Astrocyte (in vitro differentiated cells and primary cell): ENCODE data around the gene PRKG1. TPM values are rescaled to one million over a fixed set of nuclear protein-coding genes. Genes with fewer than 3 reads are reported as not detected.

Experiments
- DNase-seq: peaks from one replicate; pipeline ENCODE4 v3.0.0-alpha.2; 2010; ENCODE audit warnings: low read depth
- FAIRE-seq: peaks from 2 replicates; lab custom pipeline; 2011; peaks lifted over from hg19 to GRCh38; lab: Jason Lieb, UNC
- H2AFZ ChIP-seq: 2 replicates; pipeline ENCODE4 v1.6.0; 2012; ENCODE audit warnings: low read depth, low read length, inconsistent platforms
- H3K27ac ChIP-seq: 2 replicates; pipeline ENCODE4 v1.5.1; 2011; ENCODE audit warnings: low read depth, low read length, inconsistent platforms
- H3K27me3 ChIP-seq: 2 replicates; pipeline ENCODE4 v1.6.0; 2011; ENCODE audit warnings: low read length, inconsistent platforms; ENCODE audit not compliant: insufficient read depth
- H3K36me3 ChIP-seq: 2 replicates; pipeline ENCODE4 v1.5.1; 2011; ENCODE audit warnings: low read length, inconsistent platforms; ENCODE audit not compliant: insufficient read depth
- H3K4me1 ChIP-seq: 2 replicates; pipeline ENCODE4 v1.5.1; 2011; ENCODE audit warnings: low read length, inconsistent platforms; ENCODE audit not compliant: insufficient read depth
- H3K4me2 ChIP-seq: 2 replicates; pipeline ENCODE4 v1.6.0; 2012; ENCODE audit warnings: low read length, inconsistent platforms
- H3K4me3 ChIP-seq: 2 replicates; pipeline ENCODE4 v1.5.1; 2011; ENCODE audit warnings: low read depth, mild to moderate bottlenecking, low read length, inconsistent platforms; ENCODE audit not compliant: insufficient read depth
- H3K79me2 ChIP-seq: 2 replicates; pipeline ENCODE4 v1.6.0; 2012; ENCODE audit warnings: mild to moderate bottlenecking, low read length, inconsistent platforms; ENCODE audit not compliant: insufficient read depth
- H3K9ac ChIP-seq: 2 replicates; pipeline ENCODE4 v1.6.0; 2012; ENCODE audit warnings: mild to moderate bottlenecking, low read length, inconsistent platforms
- H3K9me3 ChIP-seq: 2 replicates; pipeline ENCODE4 v1.5.1; 2012; ENCODE audit warnings: low read depth, mild to moderate bottlenecking, low read length, inconsistent platforms; ENCODE audit not compliant: insufficient read depth
- H4K20me1 ChIP-seq: 2 replicates; pipeline ENCODE4 v1.6.0; 2012; ENCODE audit warnings: low read length, inconsistent platforms; ENCODE audit not compliant: insufficient read depth
- H3K27ac Mint-ChIP-seq: one replicate; pipeline ENCODE4 v1.8.0; 2021; ENCODE audit warnings: mild to moderate bottlenecking, mixed read lengths; ENCODE audit not compliant: unreplicated experiment
- H3K27me3 Mint-ChIP-seq: one replicate; pipeline ENCODE4 v1.8.0; 2021; ENCODE audit warnings: low read depth, mixed read lengths; ENCODE audit not compliant: unreplicated experiment
- H3K36me3 Mint-ChIP-seq: one replicate; pipeline ENCODE4 v1.8.0; 2021; ENCODE audit warnings: low read depth, mixed read lengths; ENCODE audit not compliant: unreplicated experiment
- H3K4me1 Mint-ChIP-seq: one replicate; pipeline ENCODE4 v1.8.0; 2021; ENCODE audit warnings: low read depth, mixed read lengths; ENCODE audit not compliant: unreplicated experiment
- H3K4me3 Mint-ChIP-seq: one replicate; pipeline ENCODE4 v1.8.0; 2021; ENCODE audit warnings: mild to moderate bottlenecking, moderate library complexity, mixed read lengths; ENCODE audit not compliant: unreplicated experiment
- H3K9me3 Mint-ChIP-seq: one replicate; pipeline ENCODE4 v1.8.0; 2021; ENCODE audit warnings: mild to moderate bottlenecking, mixed read lengths; ENCODE audit not compliant: unreplicated experiment
- CTCF ChIP-seq: IDR thresholded peaks from 2 replicates; pipeline ENCODE4 v1.5.1; 2011; ENCODE audit warnings: low read depth, mild to moderate bottlenecking, inconsistent platforms, low read length, moderate library complexity; ENCODE audit not compliant: insufficient read depth
- EZH2 ChIP-seq: IDR thresholded peaks from 2 replicates; pipeline ENCODE4 v1.6.1; 2012; ENCODE audit warnings: mild to moderate bottlenecking, low read length, inconsistent platforms; ENCODE audit not compliant: insufficient read depth
- total RNA-seq: library from RNA; stranded (reverse); gene quantifications from 2 replicates; pipeline ENCODE4 v1.2.1, GENCODE V29; 2021

Gene PRKG1
- total RNA-seq, 1 donor from 2014 or later: 3.1 TPM

- Histone ChIP-seq H3K79me2 (no peaks in the 10 kb centered on the region), H4K20me1 (no peaks in the 10 kb centered on the region), H3K27me3 (no peaks in the 10 kb centered on the region), H3K9ac (peak overlapping the region; percentile 10), H3K27ac (peak overlapping the region; percentile 56), H2AFZ (no peak overlapping the region), H3K4me2 (peak overlapping the region; percentile 48), H3K4me1 (peaks cover 6% of the 10 kb centered on the region), H3K4me3 (no peak overlapping the region), H3K36me3 (no peaks in the 10 kb centered on the region), H3K9me3 (no peaks in the 10 kb centered on the region)
- Mint-ChIP-seq H3K27me3 (no peaks in the 10 kb centered on the region), H3K4me1 (peaks cover 12% of the 10 kb centered on the region), H3K36me3 (no peaks in the 10 kb centered on the region), H3K27ac (no peak overlapping the region), H3K4me3 (no peak overlapping the region), H3K9me3 (no peaks in the 10 kb centered on the region)
- FAIRE-seq: peak; percentile 81
- no peak for TF ChIP-seq EZH2
- no peak for TF ChIP-seq CTCF
- peak; percentile 92 for DNase-seq
These were observed 170.6 kb downstream of the PRKG1 start for GRCh38 chr10:51244748-51245490.

- Histone ChIP-seq H3K4me1 (peaks cover 6% of the 10 kb centered on the region), H3K79me2 (no peaks in the 10 kb centered on the region), H2AFZ (no peak overlapping the region), H3K9ac (no peak overlapping the region), H3K4me2 (no peak overlapping the region), H3K9me3 (no peaks in the 10 kb centered on the region), H3K27me3 (no peaks in the 10 kb centered on the region), H3K27ac (no peak overlapping the region), H4K20me1 (no peaks in the 10 kb centered on the region), H3K36me3 (no peaks in the 10 kb centered on the region), H3K4me3 (no peak overlapping the region)
- Mint-ChIP-seq H3K9me3 (no peaks in the 10 kb centered on the region), H3K27me3 (no peaks in the 10 kb centered on the region), H3K4me3 (no peak overlapping the region), H3K36me3 (no peaks in the 10 kb centered on the region), H3K4me1 (peaks cover 13% of the 10 kb centered on the region), H3K27ac (no peak overlapping the region)
- TF ChIP-seq EZH2 (no peak), CTCF (no peak)
- no peak for FAIRE-seq
- DNase-seq: peak; percentile 6
These were observed 171.9 kb downstream of the PRKG1 start for GRCh38 chr10:51246156-51246555.

GRCh38 chr10:51250278-51250920 is 176.1 kb downstream of the PRKG1 start:
- no peaks in the 10 kb centered on the region for H4K20me1 ChIP-seq
- FAIRE-seq (no peak), DNase-seq (no peak)
- no peaks in the 10 kb centered on the region for H3K27me3 ChIP-seq
- H3K4me3 ChIP-seq: no peak overlapping the region
- Mint-ChIP-seq H3K9me3 (no peaks in the 10 kb centered on the region), H3K27ac (no peak overlapping the region), H3K27me3 (no peaks in the 10 kb centered on the region), H3K36me3 (no peaks in the 10 kb centered on the region), H3K4me3 (no peak overlapping the region), H3K4me1 (peaks cover 7% of the 10 kb centered on the region)
- H3K9ac ChIP-seq: no peak overlapping the region
- peaks cover under 1% of the 10 kb centered on the region for H3K4me1 ChIP-seq
- no peaks in the 10 kb centered on the region for H3K36me3 ChIP-seq
- H3K27ac ChIP-seq: no peak overlapping the region
- H3K79me2 ChIP-seq: no peaks in the 10 kb centered on the region
- no peak overlapping the region for H3K4me2 ChIP-seq
- H3K9me3 ChIP-seq: no peaks in the 10 kb centered on the region
- H2AFZ ChIP-seq: no peak overlapping the region
- TF ChIP-seq CTCF: no peak
- no peak for TF ChIP-seq EZH2
